GM23338 (cell line): Measurements from ENCODE around the gene ZNF385C.

Experiments
- CREB1 ChIP-seq: fragments of 250-450 bp; sonication (Bioruptor Pico); IDR thresholded peaks from 2 replicates; pipeline ENCODE4 v1.5.0; 2020; ENCODE audit warnings: low read depth, mild to moderate bottlenecking, moderate library complexity
- EZH2 ChIP-seq: fragments of 200-600 bp; sonication (generic); IDR thresholded peaks from one replicate; pipeline ENCODE4 v1.8.0; 2017; ENCODE audit warnings: antibody characterized with exemption, mild to moderate bottlenecking, low read depth; ENCODE audit not compliant: unreplicated experiment
- EZH2phosphoT487 ChIP-seq: fragments of 200-600 bp; sonication (generic); IDR thresholded peaks from one replicate; pipeline ENCODE4 v1.8.1; 2018; ENCODE audit warnings: antibody characterized with exemption; ENCODE audit not compliant: unreplicated experiment
- JUNB ChIP-seq: IDR thresholded peaks from one replicate; pipeline ENCODE4 v1.6.1; 2016; ENCODE audit warnings: antibody characterized with exemption; ENCODE audit not compliant: unreplicated experiment
- POLR2AphosphoS5 ChIP-seq: IDR thresholded peaks from 2 replicates; pipeline ENCODE4 v1.6.1; 2016; ENCODE audit warnings: antibody characterized with exemption, low read depth
- ZNF114 ChIP-seq: fragments of 250-450 bp; sonication (Bioruptor Pico); IDR thresholded peaks from 2 replicates; pipeline ENCODE4 v1.5.0; 2020; ENCODE audit warnings: mild to moderate bottlenecking, moderate library complexity
- ZNF331 ChIP-seq: fragments of 250-450 bp; sonication (Bioruptor Pico); IDR thresholded peaks from 2 replicates; pipeline ENCODE4 v1.5.0; 2020; ENCODE audit warnings: low read depth, mild to moderate bottlenecking, moderate library complexity
- TF ChIP-seq, protein P1 (sequence below), 2 experiments: fragments of 200-600 bp in 1 of 2; sonication (generic) in 1 of 2; conservative IDR thresholded peaks; 2 replicates each; pipeline versions ENCODE4 v1.5.1 to v1.6.1; 2016 to 2017; ENCODE audit warnings: antibody characterized with exemption in 2 of 2, low read depth in 2 of 2, mild to moderate bottlenecking in 2 of 2, moderate library complexity in 1 of 2
- TF ChIP-seq, protein P2 (sequence below): IDR thresholded peaks from one replicate; pipeline ENCODE4 v1.6.1; 2018; ENCODE audit warnings: antibody characterized with exemption; ENCODE audit not compliant: unreplicated experiment

DNA sequence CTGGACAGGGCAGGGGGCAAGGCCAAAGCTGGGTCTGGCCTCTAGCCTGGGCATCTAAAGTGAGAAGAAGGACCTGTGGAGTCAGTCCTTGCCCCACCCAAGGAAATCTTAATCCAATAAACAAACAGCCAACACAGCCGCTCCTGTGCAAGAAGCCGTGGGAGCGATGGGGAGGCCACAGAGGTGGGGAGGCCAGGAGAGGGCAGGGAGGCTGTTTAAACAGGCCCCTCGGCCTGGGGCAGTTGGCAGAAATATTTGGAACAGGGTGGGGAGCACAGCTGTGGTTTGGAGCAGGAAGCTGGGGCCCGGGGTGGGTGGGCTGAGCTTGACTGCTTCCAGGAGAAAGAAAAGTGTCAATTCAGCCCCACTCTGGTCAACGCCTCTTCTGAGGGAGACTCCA, 5.3 kb downstream of the ZNF385C start:
- TF ChIP-seq, protein P1, sequence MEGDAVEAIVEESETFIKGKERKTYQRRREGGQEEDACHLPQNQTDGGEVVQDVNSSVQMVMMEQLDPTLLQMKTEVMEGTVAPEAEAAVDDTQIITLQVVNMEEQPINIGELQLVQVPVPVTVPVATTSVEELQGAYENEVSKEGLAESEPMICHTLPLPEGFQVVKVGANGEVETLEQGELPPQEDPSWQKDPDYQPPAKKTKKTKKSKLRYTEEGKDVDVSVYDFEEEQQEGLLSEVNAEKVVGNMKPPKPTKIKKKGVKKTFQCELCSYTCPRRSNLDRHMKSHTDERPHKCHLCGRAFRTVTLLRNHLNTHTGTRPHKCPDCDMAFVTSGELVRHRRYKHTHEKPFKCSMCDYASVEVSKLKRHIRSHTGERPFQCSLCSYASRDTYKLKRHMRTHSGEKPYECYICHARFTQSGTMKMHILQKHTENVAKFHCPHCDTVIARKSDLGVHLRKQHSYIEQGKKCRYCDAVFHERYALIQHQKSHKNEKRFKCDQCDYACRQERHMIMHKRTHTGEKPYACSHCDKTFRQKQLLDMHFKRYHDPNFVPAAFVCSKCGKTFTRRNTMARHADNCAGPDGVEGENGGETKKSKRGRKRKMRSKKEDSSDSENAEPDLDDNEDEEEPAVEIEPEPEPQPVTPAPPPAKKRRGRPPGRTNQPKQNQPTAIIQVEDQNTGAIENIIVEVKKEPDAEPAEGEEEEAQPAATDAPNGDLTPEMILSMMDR (conservative IDR thresholded peaks at IDR 0.05; ENCODE audit: low read depth in 2 of 2), result no peak
- TF ChIP-seq EZH2, result no peak
- TF ChIP-seq POLR2AphosphoS5, result no peak
- TF ChIP-seq CREB1 (CRISPR knock-in tag), result no peak
- no peak for TF ChIP-seq ZNF114 (CRISPR knock-in tag)
- TF ChIP-seq JUNB, result no peak
- TF ChIP-seq EZH2phosphoT487, result no peak
- TF ChIP-seq, protein P2, sequence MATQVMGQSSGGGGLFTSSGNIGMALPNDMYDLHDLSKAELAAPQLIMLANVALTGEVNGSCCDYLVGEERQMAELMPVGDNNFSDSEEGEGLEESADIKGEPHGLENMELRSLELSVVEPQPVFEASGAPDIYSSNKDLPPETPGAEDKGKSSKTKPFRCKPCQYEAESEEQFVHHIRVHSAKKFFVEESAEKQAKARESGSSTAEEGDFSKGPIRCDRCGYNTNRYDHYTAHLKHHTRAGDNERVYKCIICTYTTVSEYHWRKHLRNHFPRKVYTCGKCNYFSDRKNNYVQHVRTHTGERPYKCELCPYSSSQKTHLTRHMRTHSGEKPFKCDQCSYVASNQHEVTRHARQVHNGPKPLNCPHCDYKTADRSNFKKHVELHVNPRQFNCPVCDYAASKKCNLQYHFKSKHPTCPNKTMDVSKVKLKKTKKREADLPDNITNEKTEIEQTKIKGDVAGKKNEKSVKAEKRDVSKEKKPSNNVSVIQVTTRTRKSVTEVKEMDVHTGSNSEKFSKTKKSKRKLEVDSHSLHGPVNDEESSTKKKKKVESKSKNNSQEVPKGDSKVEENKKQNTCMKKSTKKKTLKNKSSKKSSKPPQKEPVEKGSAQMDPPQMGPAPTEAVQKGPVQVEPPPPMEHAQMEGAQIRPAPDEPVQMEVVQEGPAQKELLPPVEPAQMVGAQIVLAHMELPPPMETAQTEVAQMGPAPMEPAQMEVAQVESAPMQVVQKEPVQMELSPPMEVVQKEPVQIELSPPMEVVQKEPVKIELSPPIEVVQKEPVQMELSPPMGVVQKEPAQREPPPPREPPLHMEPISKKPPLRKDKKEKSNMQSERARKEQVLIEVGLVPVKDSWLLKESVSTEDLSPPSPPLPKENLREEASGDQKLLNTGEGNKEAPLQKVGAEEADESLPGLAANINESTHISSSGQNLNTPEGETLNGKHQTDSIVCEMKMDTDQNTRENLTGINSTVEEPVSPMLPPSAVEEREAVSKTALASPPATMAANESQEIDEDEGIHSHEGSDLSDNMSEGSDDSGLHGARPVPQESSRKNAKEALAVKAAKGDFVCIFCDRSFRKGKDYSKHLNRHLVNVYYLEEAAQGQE, result no peak
- no peak for TF ChIP-seq ZNF331 (CRISPR knock-in tag)
